Neutrophil (primary cell): ENCODE measurements around the gene ADD2.

ENCODE experiments used
- H3K27ac ChIP-seq: fragments of 200-600 bp; sonication (generic); 2 replicates; pipeline ENCODE4 v1.5.1; 2016; ENCODE audit warnings: mild to moderate bottlenecking, moderate library complexity
- H3K27me3 ChIP-seq: fragments of 200-600 bp; sonication (generic); 2 replicates; pipeline ENCODE4 v1.6.0; 2016; ENCODE audit warnings: mild to moderate bottlenecking
- H3K36me3 ChIP-seq: fragments of 200-600 bp; sonication (generic); 2 replicates; pipeline ENCODE4 v1.5.1; 2017
- H3K4me1 ChIP-seq, 2 experiments: fragments of 200-600 bp in 1 of 2; sonication (generic) in 1 of 2; 1 replicate in 1 of 2; 2 replicates in 1 of 2; pipeline versions ENCODE4 v1.5.1 to v1.6.1; 2013 to 2016; ENCODE audit warnings: low read depth in 1 of 2, low read length in 1 of 2, mild to moderate bottlenecking in 1 of 2, moderate library complexity in 1 of 2; ENCODE audit not compliant: control insufficient read depth in 1 of 2, insufficient read depth in 1 of 2
- H3K4me3 ChIP-seq, 2 experiments: fragments of 200-600 bp in 1 of 2; sonication (generic) in 1 of 2; 1 replicate in 1 of 2; 2 replicates in 1 of 2; pipeline ENCODE4 v1.5.1; 2013 to 2016; ENCODE audit warnings: low read depth in 1 of 2, low read length in 1 of 2, mild to moderate bottlenecking in 1 of 2, moderate library complexity in 1 of 2
- H3K9me3 ChIP-seq: fragments of 200-600 bp; sonication (generic); 2 replicates; pipeline ENCODE4 v1.5.1; 2016
- TF ChIP-seq, protein P1 (sequence below): fragments of 200-600 bp; sonication (generic); IDR thresholded peaks from 2 replicates; pipeline ENCODE4 v1.5.1; 2016; ENCODE audit warnings: antibody characterized with exemption

ADD2 gene, protein sequence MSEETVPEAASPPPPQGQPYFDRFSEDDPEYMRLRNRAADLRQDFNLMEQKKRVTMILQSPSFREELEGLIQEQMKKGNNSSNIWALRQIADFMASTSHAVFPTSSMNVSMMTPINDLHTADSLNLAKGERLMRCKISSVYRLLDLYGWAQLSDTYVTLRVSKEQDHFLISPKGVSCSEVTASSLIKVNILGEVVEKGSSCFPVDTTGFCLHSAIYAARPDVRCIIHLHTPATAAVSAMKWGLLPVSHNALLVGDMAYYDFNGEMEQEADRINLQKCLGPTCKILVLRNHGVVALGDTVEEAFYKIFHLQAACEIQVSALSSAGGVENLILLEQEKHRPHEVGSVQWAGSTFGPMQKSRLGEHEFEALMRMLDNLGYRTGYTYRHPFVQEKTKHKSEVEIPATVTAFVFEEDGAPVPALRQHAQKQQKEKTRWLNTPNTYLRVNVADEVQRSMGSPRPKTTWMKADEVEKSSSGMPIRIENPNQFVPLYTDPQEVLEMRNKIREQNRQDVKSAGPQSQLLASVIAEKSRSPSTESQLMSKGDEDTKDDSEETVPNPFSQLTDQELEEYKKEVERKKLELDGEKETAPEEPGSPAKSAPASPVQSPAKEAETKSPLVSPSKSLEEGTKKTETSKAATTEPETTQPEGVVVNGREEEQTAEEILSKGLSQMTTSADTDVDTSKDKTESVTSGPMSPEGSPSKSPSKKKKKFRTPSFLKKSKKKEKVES

GRCh38 chr2:70767699-70768589 is at the start of gene ADD2:
ADD2 (minus strand) TSS chr2:70768200; CDS start chr2:70706408, 61,792 bp downstream.
- no peaks in the 10 kb centered on the region for H3K36me3 ChIP-seq
- H3K4me1 ChIP-seq, result peaks cover 0 to 10% of the 10 kb centered on the region in 2 experiments
- peaks cover 100% of the 10 kb centered on the region for H3K27me3 ChIP-seq
- TF ChIP-seq, protein P1, sequence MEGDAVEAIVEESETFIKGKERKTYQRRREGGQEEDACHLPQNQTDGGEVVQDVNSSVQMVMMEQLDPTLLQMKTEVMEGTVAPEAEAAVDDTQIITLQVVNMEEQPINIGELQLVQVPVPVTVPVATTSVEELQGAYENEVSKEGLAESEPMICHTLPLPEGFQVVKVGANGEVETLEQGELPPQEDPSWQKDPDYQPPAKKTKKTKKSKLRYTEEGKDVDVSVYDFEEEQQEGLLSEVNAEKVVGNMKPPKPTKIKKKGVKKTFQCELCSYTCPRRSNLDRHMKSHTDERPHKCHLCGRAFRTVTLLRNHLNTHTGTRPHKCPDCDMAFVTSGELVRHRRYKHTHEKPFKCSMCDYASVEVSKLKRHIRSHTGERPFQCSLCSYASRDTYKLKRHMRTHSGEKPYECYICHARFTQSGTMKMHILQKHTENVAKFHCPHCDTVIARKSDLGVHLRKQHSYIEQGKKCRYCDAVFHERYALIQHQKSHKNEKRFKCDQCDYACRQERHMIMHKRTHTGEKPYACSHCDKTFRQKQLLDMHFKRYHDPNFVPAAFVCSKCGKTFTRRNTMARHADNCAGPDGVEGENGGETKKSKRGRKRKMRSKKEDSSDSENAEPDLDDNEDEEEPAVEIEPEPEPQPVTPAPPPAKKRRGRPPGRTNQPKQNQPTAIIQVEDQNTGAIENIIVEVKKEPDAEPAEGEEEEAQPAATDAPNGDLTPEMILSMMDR, result no peak
- no peaks in the 10 kb centered on the region for H3K9me3 ChIP-seq
- H3K4me3 ChIP-seq, result no peak within 1 kb of the TSS
- no peak within 1 kb of the TSS for H3K27ac ChIP-seq

GRCh38 chr2:70817284-70817954 is 49.4 kb upstream of the ADD2 start:
- TF ChIP-seq, protein P1, result no peak
- no peaks in the 10 kb centered on the region for H3K36me3 ChIP-seq
- H3K27me3 ChIP-seq, result peaks cover 45% of the 10 kb centered on the region

DNA sequence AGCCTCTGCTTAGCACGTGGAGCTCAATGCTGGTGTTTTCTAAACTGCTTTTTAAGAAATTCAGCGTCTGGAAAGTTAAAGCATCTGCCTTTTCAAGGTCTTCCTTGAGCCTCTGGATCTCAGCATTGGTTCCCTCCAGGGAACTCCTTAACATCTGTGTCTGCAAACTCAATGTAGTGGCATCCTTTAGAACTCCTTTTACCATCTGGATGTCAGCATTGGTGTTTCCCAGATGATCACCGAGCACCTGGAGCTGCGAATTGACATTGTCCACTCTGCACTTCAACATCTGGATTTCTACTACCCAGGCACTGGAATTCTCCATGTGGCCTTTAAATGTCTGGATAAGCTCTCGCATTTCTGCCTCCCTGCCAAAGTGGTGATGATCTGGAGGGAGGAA is 48.7 kb upstream of the ADD2 start:
- H3K27me3 ChIP-seq, result peaks cover 45% of the 10 kb centered on the region
- no peak overlapping the region for H3K4me3 ChIP-seq
- H3K27ac ChIP-seq, result no peak overlapping the region
- no peaks in the 10 kb centered on the region for H3K9me3 ChIP-seq
- H3K4me1 ChIP-seq, result no peaks in the 10 kb centered on the region
- TF ChIP-seq, protein P1, result no peak
- no peaks in the 10 kb centered on the region for H3K36me3 ChIP-seq

More at GRCh38 chr2:70817284-70817954, 49.4 kb upstream of the ADD2 start:
- no peak overlapping the region for H3K27ac ChIP-seq
- no peaks in the 10 kb centered on the region for H3K4me1 ChIP-seq
- no peak overlapping the region for H3K4me3 ChIP-seq
- H3K9me3 ChIP-seq, result no peaks in the 10 kb centered on the region

DNA sequence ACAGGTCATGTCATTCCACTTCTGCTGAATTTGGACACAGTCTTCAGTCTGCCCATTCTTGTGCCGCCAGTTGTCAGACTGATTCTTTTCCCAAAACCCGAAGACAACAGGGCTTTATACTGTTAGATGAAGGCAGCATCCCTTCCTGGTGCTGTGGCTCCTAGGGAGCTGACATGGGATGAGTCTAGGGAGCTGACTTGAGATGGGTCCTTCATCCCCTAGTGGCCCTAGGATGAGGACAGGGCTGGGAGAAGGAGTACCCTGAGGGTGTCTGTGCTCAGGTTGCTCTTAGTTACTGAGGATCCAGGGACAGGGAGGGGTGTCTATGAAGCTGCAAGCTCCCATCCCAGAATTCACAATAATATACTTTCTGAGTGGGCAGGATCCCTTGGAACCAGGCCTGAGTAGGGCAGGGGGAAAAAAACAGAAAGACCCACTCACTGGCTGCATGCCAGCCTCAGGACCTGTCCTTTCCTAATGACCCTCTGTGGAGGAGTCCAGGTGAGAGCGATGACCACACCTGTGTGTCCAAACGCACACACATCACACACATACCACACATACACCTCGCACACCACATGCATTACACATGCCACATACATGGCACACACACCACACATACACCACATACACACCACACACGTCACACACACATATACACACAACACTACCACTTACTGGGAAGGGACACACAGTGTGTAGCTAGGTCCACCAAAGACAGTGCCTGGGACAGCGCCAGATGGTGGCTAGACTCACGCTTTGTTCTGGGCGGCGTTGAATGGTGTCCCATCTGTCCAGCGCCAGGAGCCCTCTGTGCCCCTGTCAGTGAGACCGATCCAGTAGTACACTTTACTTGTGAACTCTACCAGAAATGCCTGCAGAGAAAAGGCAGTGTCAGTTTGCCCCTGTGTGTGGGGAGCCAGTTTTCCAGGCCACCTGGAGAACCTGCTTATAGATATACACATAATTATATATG is 41.3 kb upstream of the ADD2 start:
- peaks cover 15% of the 10 kb centered on the region for H3K27me3 ChIP-seq
- no peak overlapping the region for H3K4me3 ChIP-seq
- H3K4me1 ChIP-seq, result no peaks in the 10 kb centered on the region
- no peaks in the 10 kb centered on the region for H3K36me3 ChIP-seq
- TF ChIP-seq, protein P1, result no peak
- no peaks in the 10 kb centered on the region for H3K9me3 ChIP-seq
- no peak overlapping the region for H3K27ac ChIP-seq
